Type B pancreatic cell (in vitro differentiated cells): Measurements from ENCODE around the gene MORN1. TPM values are rescaled to one million over a fixed set of nuclear protein-coding genes. Genes with fewer than 3 reads are reported as not detected.

Experiments
- DNase-seq: peaks from one replicate; pipeline ENCODE4 v3.0.0; 2021; ENCODE audit warnings: mixed read lengths; ENCODE audit not compliant: unreplicated experiment; ENCODE audit errors: extremely low spot score
- H3K27ac Mint-ChIP-seq: 2 replicates; pipeline ENCODE4 v1.8.0; 2021; ENCODE audit warnings: mild to moderate bottlenecking, mixed read lengths
- H3K27me3 Mint-ChIP-seq: 2 replicates; pipeline ENCODE4 v1.8.0; 2021; ENCODE audit warnings: mixed read lengths
- H3K36me3 Mint-ChIP-seq: 2 replicates; pipeline ENCODE4 v1.8.0; 2021; ENCODE audit warnings: mixed read lengths
- H3K4me1 Mint-ChIP-seq: one replicate; pipeline ENCODE4 v1.8.0; 2021; ENCODE audit warnings: mixed read lengths; ENCODE audit not compliant: unreplicated experiment
- H3K4me3 Mint-ChIP-seq: 2 replicates; pipeline ENCODE4 v1.8.0; 2021; ENCODE audit warnings: mild to moderate bottlenecking, mixed read lengths
- H3K9me3 Mint-ChIP-seq: 2 replicates; pipeline ENCODE4 v1.8.0; 2021; ENCODE audit warnings: mixed read lengths
- total RNA-seq: library from RNA; stranded (reverse); gene quantifications from 2 replicates; pipeline ENCODE4 v1.2.1, GENCODE V29; 2021; ENCODE audit warnings: low replicate concordance
- TF ChIP-seq, protein P1 (sequence below): fragments of 200-600 bp; sonication (generic); conservative IDR thresholded peaks from 2 replicates; pipeline ENCODE4 v1.5.0; 2021; ENCODE audit warnings: antibody characterized with exemption, mild to moderate bottlenecking

The MORN1 gene
- total RNA-seq, 1 donor from 2014 or later = 27.5 TPM

DNA sequence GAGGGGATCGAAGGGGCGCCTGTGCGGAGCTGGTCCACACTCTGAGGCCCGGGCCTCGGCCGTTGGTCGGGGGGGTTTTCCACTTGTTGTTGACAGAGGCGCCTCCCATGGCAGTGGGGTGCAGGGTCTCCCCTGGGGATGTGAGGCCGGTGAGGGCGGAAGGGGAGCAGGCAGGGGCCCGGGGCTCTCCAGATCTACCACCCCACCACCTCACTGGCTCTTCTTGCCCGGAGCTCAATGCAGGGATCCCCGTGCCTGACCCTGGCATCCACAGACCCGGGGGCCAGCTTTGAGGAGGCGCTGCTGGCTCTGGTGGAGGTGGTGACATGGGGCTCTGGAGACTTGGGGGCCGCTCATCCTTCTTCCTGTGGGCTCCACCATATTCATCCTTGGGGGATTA is 28.1 kb upstream of the MORN1 start:
- no peaks in the 10 kb centered on the region for H3K36me3 Mint-ChIP-seq
- H3K4me1 Mint-ChIP-seq = peaks cover 3% of the 10 kb centered on the region
- no peak for DNase-seq
- no peak overlapping the region for H3K27ac Mint-ChIP-seq
- peaks cover 27% of the 10 kb centered on the region for H3K27me3 Mint-ChIP-seq
- TF ChIP-seq, protein P1, sequence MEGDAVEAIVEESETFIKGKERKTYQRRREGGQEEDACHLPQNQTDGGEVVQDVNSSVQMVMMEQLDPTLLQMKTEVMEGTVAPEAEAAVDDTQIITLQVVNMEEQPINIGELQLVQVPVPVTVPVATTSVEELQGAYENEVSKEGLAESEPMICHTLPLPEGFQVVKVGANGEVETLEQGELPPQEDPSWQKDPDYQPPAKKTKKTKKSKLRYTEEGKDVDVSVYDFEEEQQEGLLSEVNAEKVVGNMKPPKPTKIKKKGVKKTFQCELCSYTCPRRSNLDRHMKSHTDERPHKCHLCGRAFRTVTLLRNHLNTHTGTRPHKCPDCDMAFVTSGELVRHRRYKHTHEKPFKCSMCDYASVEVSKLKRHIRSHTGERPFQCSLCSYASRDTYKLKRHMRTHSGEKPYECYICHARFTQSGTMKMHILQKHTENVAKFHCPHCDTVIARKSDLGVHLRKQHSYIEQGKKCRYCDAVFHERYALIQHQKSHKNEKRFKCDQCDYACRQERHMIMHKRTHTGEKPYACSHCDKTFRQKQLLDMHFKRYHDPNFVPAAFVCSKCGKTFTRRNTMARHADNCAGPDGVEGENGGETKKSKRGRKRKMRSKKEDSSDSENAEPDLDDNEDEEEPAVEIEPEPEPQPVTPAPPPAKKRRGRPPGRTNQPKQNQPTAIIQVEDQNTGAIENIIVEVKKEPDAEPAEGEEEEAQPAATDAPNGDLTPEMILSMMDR = no peak
- no peak overlapping the region for H3K4me3 Mint-ChIP-seq
- H3K9me3 Mint-ChIP-seq = no peaks in the 10 kb centered on the region

DNA sequence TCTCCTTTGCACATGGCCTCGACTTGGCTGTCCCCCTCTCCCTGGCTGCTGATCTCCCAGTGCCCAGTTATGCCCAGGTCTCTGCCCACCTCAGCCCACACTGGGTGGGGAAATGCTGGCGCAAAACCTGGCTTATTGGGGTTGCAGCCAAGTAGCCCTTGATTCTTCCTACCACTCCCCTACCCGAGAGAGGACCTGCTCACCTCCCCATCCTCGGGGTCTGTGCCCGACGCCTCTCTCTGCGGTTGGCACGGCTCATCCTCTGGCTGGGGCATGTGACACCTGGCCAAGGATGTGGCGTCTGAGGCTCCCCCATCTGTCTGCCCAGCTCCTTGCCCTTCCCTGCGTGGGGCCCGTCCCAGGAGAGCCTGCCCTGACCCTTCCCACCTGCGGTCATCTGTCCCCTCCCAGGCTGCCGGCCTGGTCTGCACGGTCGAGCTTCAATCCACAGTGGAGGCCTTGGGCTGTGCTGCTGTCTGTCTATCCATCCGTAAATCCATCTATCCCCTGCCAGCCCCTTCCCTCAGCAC is 27.5 kb upstream of the MORN1 start:
- Mint-ChIP-seq H3K27me3 (peaks cover 25% of the 10 kb centered on the region), H3K4me1 (peaks cover 8% of the 10 kb centered on the region), H3K9me3 (no peaks in the 10 kb centered on the region), H3K27ac (no peak overlapping the region), H3K36me3 (no peaks in the 10 kb centered on the region), H3K4me3 (no peak overlapping the region)
- TF ChIP-seq, protein P1 = no peak
- DNase-seq = no peak

DNA sequence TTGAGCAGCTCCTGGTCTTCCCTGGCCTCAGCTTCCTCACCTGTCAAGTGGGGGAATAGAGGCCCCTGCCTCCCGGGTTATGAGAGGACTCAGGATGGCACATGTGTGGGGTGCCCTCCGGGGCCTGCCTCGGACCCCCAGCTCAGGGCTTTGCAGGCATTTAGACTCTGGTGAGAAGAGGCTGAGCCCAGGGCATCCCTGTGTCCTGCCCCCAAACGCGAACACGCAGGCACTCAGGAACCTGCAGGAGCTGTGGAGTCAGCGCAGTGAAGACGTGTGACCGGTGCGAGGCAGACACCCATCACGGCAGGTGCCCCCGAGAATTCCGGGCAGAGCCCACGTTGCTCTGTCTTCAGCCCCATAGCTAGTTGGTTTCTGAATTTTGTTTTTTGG is 26.5 kb upstream of the MORN1 start:
- Mint-ChIP-seq H3K4me1 (peaks cover 8% of the 10 kb centered on the region), H3K27ac (no peak overlapping the region), H3K27me3 (peaks cover 21% of the 10 kb centered on the region), H3K36me3 (no peaks in the 10 kb centered on the region), H3K4me3 (no peak overlapping the region), H3K9me3 (no peaks in the 10 kb centered on the region)
- DNase-seq = no peak
- TF ChIP-seq, protein P1 = no peak

DNA sequence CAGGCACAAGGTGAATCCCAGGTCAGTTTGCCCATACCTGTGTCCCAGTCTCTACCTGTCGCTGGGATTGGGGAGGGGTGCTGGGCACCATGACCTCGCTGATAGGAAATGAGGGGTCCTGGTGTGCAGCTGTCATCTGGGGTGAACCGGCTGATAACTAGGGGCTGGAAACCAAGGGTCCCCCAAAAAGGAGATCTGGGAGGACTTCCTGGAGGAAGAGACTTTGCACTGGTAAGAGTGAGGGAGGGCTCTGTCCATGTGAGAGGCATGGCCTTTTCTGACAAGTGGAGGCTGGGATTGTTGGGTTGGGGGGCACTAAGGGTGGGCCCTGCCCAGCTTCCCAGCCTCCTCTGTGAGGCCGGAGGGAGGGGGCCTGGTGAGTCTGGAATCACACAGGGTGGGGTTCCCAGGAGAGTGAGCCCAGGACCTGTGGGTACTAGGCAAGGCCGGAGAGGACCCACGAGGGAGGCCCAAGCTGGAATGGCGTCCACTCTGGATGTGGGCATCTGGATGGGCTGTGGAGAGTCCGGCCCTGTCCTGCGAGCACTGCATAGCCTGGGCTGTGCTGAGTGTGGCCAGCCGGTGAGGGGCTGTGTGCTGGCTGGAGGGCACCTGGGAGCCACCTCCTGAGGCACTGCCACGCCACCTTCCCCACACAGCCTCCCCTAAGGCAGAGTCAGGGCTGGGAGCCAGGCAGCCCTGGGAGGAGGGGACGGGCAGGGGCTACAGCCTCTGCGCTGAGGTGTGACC is 25.9 kb upstream of the MORN1 start:
- Mint-ChIP-seq H3K4me3 (no peak overlapping the region), H3K27me3 (peaks cover 18% of the 10 kb centered on the region), H3K27ac (peak overlapping the region; percentile 50), H3K9me3 (no peaks in the 10 kb centered on the region), H3K36me3 (no peaks in the 10 kb centered on the region), H3K4me1 (peaks cover 8% of the 10 kb centered on the region)
- no peak for DNase-seq
- TF ChIP-seq, protein P1 = no peak

DNA sequence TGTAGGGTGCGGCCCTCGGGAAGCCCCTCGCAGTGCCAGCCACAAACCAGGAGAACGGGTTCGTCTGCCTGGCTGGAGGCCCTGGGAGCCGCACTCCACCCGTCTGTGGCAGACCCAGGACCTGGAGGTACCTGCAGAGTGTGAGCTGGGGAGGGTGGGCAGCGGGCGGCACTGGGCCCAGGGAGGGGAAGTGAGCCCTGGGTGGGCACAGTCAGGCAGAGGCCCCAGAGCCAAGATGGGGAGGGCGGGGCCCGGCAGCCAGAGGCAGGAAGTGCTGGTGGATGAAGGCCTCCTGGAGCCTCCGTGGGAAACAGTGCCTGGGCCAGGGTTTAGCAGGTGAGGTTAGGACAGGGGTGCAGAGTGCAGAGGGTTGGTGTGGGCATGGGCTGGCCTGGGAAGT is 25.0 kb upstream of the MORN1 start:
- Mint-ChIP-seq H3K27me3 (peaks cover 18% of the 10 kb centered on the region), H3K36me3 (no peaks in the 10 kb centered on the region), H3K4me3 (peak overlapping the region; percentile 11), H3K9me3 (no peaks in the 10 kb centered on the region), H3K27ac (peak overlapping the region; percentile 50), H3K4me1 (peaks cover 8% of the 10 kb centered on the region)
- DNase-seq = no peak
- TF ChIP-seq, protein P1 = no peak
